Ovary (tissue), 9 donors: ENCODE results near the gene DACH1. TPM values are rescaled to one million over a fixed set of nuclear protein-coding genes. Genes with fewer than 3 reads are reported as not detected.

Experiments used
- DNase-seq, 5 donors: peaks; one replicate each; pipeline ENCODE4 v3.0.0-alpha.2; 2019 to 2020
- H3K27ac ChIP-seq, 2 donors: fragments of 200-600 bp; one replicate each; pipeline versions ENCODE4 v1.5.1 to v1.8.0; 2019 to 2022
- H3K27me3 ChIP-seq: fragments of 200-600 bp; one replicate; pipeline ENCODE4 v1.8.0; 2022
- H3K36me3 ChIP-seq: fragments of 200-600 bp; sonication (generic); one replicate; pipeline ENCODE4 v1.5.1; 2019
- H3K4me1 ChIP-seq: one replicate; pipeline ENCODE4 v1.8.1; 2013; ENCODE audit warnings: mild to moderate bottlenecking, moderate library complexity; ENCODE audit not compliant: insufficient read depth
- H3K4me3 ChIP-seq: fragments of 200-600 bp; sonication (generic); one replicate; pipeline ENCODE4 v1.5.1; 2017
- H3K9me3 ChIP-seq, 2 donors: fragments of 200-600 bp in 1 of 2; sonication (generic) in 1 of 2; one replicate each; pipeline versions ENCODE4 v1.5.1 to v1.8.1; 2013 to 2019; ENCODE audit warnings: mild to moderate bottlenecking in 1 of 2, moderate library complexity in 1 of 2
- CTCF ChIP-seq, 3 donors: fragments of 450-650 bp in 2 of 3; fragments of 200-600 bp in 1 of 3; IDR thresholded peaks; one replicate each; pipeline versions ENCODE4 v1.5.1 to v1.8.0; 2016 to 2022; ENCODE audit warnings: antibody characterized with exemption in 3 of 3, mild to moderate bottlenecking in 1 of 3
- EP300 ChIP-seq: sonication (generic); formaldehyde crosslinking; IDR thresholded peaks from one replicate; pipeline ENCODE4 v1.6.1; 2017; ENCODE audit warnings: antibody characterized with exemption
- POLR2A ChIP-seq: fragments of 450-650 bp; IDR thresholded peaks from one replicate; pipeline ENCODE4 v1.6.1; 2017; ENCODE audit warnings: antibody characterized with exemption, mild to moderate bottlenecking, moderate library complexity
- WGBS, 3 donors: extraction: QIAGEN DNeasy Blood & Tissue Kit in 1 of 3; methylation state at CpG; one replicate each; pipeline versions ENCODE4 v1.1.5 to v1.1.7; 2013 to 2017; 5-methylcytosine and 5-hydroxymethylcytosine counted together
- intact Hi-C, 4 donors: fragments of 100-400 bp; cut with DNase I; formaldehyde crosslinking; loops; one replicate each; pipeline versions ENCODE4 v1.11.0 to v1.15.1; 2022 to 2023
- polyA plus RNA-seq, 2 donors: library from polyadenylated mRNA; stranded (reverse); fragments of 200-250 nt in 1 of 2; fragments of 350-450 nt in 1 of 2; fragmentation: Illumina TruSeq in 1 of 2; extraction: RNeasy Lipid Tissue Mini Kit (QIAGEN cat#74804) in 1 of 2; gene quantifications; one replicate each; pipeline ENCODE4 v1.2.3, GENCODE V29; 2013 to 2014
- total RNA-seq, 7 donors: library from RNA; depleted of rRNA in 2 of 7; stranded (reverse); fragments of >200 nt in 2 of 7; fragmentation: NEBNext Ultra II Directional in 3 of 7; extraction: Animal tissue kit (Norgen Biotek cat#: 25700) in 3 of 7; gene quantifications; one replicate each; pipeline versions ENCODE4 v1.1.0 to v1.2.4, GENCODE V29; 2016 to 2023
- donor health status: DM: no; HTN: no; CAD: no; lungs with moderate emphysema.
- donor health status: DM: no; HTN: no; CAD: no.
- donor health status: Bipolar disorder and iron deficiency.
- donor health status: DM: yes; HTN: yes; CAD: no.
- donor health status: DM: no; HTN: no; CAD: no.
- donor health status: DM: yes; HTN: yes; CAD: no.

The DACH1 gene
- total and polyA plus RNA-seq, 9 donors: 0.91 to 3.2 (median 1.7) TPM

GRCh38 chr13:71875823-71876222 lies 8.8 kb upstream of the DACH1 start:
- TF ChIP-seq POLR2A (no peak), CTCF (IDR thresholded peaks at IDR 0.05) (no peak), EP300 (no peak)

GRCh38 chr13:71874458-71874857 lies 7.5 kb upstream of the DACH1 start:
- 73 to 87% (median 78%) methylated on average over 2 of the region's 2 CpGs for WGBS, 3 donors
- H3K27ac ChIP-seq: no peak overlapping the region
- H3K36me3 ChIP-seq: no peaks in the 10 kb centered on the region
- no peaks in the 10 kb centered on the region for H3K9me3 ChIP-seq
- intact Hi-C loops: no loop called here
- no peak for DNase-seq
- TF ChIP-seq POLR2A (no peak), EP300 (no peak), CTCF (IDR thresholded peaks at IDR 0.05) (no peak)
- H3K27me3 ChIP-seq: no peaks in the 10 kb centered on the region
- no peaks in the 10 kb centered on the region for H3K4me1 ChIP-seq
- H3K4me3 ChIP-seq: no peak overlapping the region

More at GRCh38 chr13:71875823-71876222, 8.8 kb upstream of the DACH1 start:
- Histone ChIP-seq H3K4me3 (no peak overlapping the region), H3K36me3 (no peaks in the 10 kb centered on the region), H3K27me3 (no peaks in the 10 kb centered on the region), H3K27ac (no peak overlapping the region), H3K9me3 (no peaks in the 10 kb centered on the region), H3K4me1 (no peaks in the 10 kb centered on the region)
- WGBS, 3 donors: 86 to 91% (median 89%) methylated on average over 5 of the region's 5 CpGs
- DNase-seq: no peak
- intact Hi-C loops: no loop called here

- H3K4me1 ChIP-seq: no peaks in the 10 kb centered on the region
- no peak for DNase-seq
- TF ChIP-seq EP300: no peak
- no peak for TF ChIP-seq CTCF (IDR thresholded peaks at IDR 0.05)
- TF ChIP-seq POLR2A: no peak
- no peaks in the 10 kb centered on the region for H3K36me3 ChIP-seq
- H3K9me3 ChIP-seq: no peaks in the 10 kb centered on the region
- intact Hi-C loops: no loop called here
- no peak overlapping the region for H3K4me3 ChIP-seq
- WGBS, 3 donors: 26 to 55% (median 35%) methylated on average over 5 of the region's 5 CpGs
- H3K27ac ChIP-seq: no peak overlapping the region
- no peaks in the 10 kb centered on the region for H3K27me3 ChIP-seq
Observed at GRCh38 chr13:71873418-71874247, 6.6 kb upstream of the DACH1 start.

- TF ChIP-seq EP300 (no peak), CTCF (IDR thresholded peaks at IDR 0.05) (no peak), POLR2A (no peak)
- H3K9me3 ChIP-seq: no peaks in the 10 kb centered on the region
- H3K4me1 ChIP-seq: no peaks in the 10 kb centered on the region
- no peaks in the 10 kb centered on the region for H3K27me3 ChIP-seq
- no peak overlapping the region for H3K27ac ChIP-seq
- no peak overlapping the region for H3K4me3 ChIP-seq
- no peaks in the 10 kb centered on the region for H3K36me3 ChIP-seq
- no peak for DNase-seq
- 74 to 84% (median 77%) methylated on average over 1 of the region's 1 CpG for WGBS, 3 donors
- intact Hi-C loops: no loop called here
Observed at GRCh38 chr13:71871844-71872243, 4.8 kb upstream of the DACH1 start.
